Peyer's patch (tissue), 4 donors: ENCODE results near the gene FOXL2.

Experiments
- CTCF ChIP-seq, 6 experiments: fragments of 450-650 bp in 4 of 6; fragments of 200-600 bp in 2 of 6; sonication (generic) in 1 of 6; IDR thresholded peaks; one replicate each; pipeline ENCODE4 v1.5.1; 2017 to 2019; ENCODE audit warnings: antibody characterized with exemption in 6 of 6, mild to moderate bottlenecking in 3 of 6, moderate library complexity in 1 of 6
- POLR2A ChIP-seq, 2 donors: fragments of 450-650 bp; IDR thresholded peaks; one replicate each; pipeline ENCODE4 v1.5.1; 2017; ENCODE audit warnings: antibody characterized with exemption in 2 of 2, mild to moderate bottlenecking in 2 of 2, moderate library complexity in 2 of 2

DNA sequence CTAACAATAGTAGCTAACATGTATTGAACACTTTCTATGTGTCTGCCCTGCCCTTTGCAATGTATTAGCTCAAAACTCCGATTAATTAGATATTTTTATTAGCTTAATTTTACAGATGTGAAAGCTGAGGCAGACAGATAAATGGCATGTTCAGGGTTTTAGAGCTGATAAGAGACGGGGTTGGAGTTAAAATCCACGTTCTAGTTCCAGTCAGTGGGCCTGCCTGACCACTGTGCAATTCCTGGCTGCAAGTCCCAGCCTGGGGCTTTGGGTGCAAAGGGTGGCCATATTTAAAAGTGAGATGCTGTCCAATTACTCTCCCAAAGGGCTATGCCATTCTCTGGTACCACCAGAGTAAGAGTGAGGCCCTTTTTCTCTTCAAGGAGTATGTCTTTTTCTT is 33.2 kb downstream of the FOXL2 start:
- TF ChIP-seq CTCF (IDR thresholded peaks at IDR 0.05) (no peak), POLR2A (IDR thresholded peaks at IDR 0.05) (no peak)
